Measurements from ENCODE around the gene ZC3H6. TPM values are rescaled to one million over a fixed set of nuclear protein-coding genes. Genes with fewer than 3 reads are reported as not detected.

Gene ZC3H6
- total and polyA plus RNA-seq, 2 of the 13 experiments (the other 11 are each of a cell fraction or from before 2014, with no cell fraction given) = 0.71 to 0.93 TPM

GRCh38 chr2:112254466-112255240, 20.7 kb upstream of the ZC3H6 start, which contains the start of gene ZC3H8 (continued):
- TF ChIP-seq, protein P1, sequence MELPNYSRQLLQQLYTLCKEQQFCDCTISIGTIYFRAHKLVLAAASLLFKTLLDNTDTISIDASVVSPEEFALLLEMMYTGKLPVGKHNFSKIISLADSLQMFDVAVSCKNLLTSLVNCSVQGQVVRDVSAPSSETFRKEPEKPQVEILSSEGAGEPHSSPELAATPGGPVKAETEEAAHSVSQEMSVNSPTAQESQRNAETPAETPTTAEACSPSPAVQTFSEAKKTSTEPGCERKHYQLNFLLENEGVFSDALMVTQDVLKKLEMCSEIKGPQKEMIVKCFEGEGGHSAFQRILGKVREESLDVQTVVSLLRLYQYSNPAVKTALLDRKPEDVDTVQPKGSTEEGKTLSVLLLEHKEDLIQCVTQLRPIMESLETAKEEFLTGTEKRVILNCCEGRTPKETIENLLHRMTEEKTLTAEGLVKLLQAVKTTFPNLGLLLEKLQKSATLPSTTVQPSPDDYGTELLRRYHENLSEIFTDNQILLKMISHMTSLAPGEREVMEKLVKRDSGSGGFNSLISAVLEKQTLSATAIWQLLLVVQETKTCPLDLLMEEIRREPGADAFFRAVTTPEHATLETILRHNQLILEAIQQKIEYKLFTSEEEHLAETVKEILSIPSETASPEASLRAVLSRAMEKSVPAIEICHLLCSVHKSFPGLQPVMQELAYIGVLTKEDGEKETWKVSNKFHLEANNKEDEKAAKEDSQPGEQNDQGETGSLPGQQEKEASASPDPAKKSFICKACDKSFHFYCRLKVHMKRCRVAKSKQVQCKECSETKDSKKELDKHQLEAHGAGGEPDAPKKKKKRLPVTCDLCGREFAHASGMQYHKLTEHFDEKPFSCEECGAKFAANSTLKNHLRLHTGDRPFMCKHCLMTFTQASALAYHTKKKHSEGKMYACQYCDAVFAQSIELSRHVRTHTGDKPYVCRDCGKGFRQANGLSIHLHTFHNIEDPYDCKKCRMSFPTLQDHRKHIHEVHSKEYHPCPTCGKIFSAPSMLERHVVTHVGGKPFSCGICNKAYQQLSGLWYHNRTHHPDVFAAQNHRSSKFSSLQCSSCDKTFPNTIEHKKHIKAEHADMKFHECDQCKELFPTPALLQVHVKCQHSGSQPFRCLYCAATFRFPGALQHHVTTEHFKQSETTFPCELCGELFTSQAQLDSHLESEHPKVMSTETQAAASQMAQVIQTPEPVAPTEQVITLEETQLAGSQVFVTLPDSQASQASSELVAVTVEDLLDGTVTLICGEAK (IDR thresholded peaks at IDR 0.05) = no peak
- TF ChIP-seq, protein P1 (CRISPR knock-in tag; IDR thresholded peaks at IDR 0.05) = peak; percentile 90
- no peak for TF ChIP-seq JUND (CRISPR knock-in tag; IDR thresholded peaks at IDR 0.05)
- peak; percentile 26; the same call in 1 of the 2 replicates for TF ChIP-seq HNF4A (CRISPR knock-in tag; IDR thresholded peaks at IDR 0.05)
- TF ChIP-seq AKAP8 (CRISPR knock-in tag; IDR thresholded peaks at IDR 0.05) = 0 out of 2 replicates have a peak, but pooled peaks have one; percentile 48
- peak; percentile 29 for TF ChIP-seq SP5 (CRISPR knock-in tag; IDR thresholded peaks at IDR 0.05; ENCODE audit: borderline replicate concordance, low read depth)
- no peak; the same call in 1 of the 2 replicates for TF ChIP-seq ZKSCAN8 (CRISPR knock-in tag; IDR thresholded peaks at IDR 0.05; ENCODE audit: borderline replicate concordance)
- TF ChIP-seq, protein P2, sequence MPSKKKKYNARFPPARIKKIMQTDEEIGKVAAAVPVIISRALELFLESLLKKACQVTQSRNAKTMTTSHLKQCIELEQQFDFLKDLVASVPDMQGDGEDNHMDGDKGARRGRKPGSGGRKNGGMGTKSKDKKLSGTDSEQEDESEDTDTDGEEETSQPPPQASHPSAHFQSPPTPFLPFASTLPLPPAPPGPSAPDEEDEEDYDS (CRISPR knock-in tag; IDR thresholded peaks at IDR 0.05) = peak; percentile 73; the same call in 1 of the 2 replicates
- TF ChIP-seq, protein P3, sequence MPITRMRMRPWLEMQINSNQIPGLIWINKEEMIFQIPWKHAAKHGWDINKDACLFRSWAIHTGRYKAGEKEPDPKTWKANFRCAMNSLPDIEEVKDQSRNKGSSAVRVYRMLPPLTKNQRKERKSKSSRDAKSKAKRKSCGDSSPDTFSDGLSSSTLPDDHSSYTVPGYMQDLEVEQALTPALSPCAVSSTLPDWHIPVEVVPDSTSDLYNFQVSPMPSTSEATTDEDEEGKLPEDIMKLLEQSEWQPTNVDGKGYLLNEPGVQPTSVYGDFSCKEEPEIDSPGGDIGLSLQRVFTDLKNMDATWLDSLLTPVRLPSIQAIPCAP (CRISPR knock-in tag; IDR thresholded peaks at IDR 0.05; ENCODE audit: low read depth) = 0 out of 2 replicates have a peak, but pooled peaks have one; percentile 81
- peak; percentile 35 for TF ChIP-seq CBX1 (IDR thresholded peaks at IDR 0.05; ENCODE audit: low read depth)
- peak; percentile 18 for TF ChIP-seq YY1 (IDR thresholded peaks at IDR 0.05; ENCODE audit: insufficient read depth, insufficient replicate concordance, low read depth, low read length)
- TF ChIP-seq ZNF878 (CRISPR knock-in tag; IDR thresholded peaks at IDR 0.05) = peak; percentile 83; the same call in 1 of the 2 replicates
- TF ChIP-seq ERF (CRISPR knock-in tag; IDR thresholded peaks at IDR 0.05) = peak; percentile 67; the same call in 1 of the 2 replicates
- no peak for TF ChIP-seq NR3C1 (CRISPR knock-in tag; IDR thresholded peaks at IDR 0.05)
- peak; percentile 87 for TF ChIP-seq ZC3H13 (CRISPR knock-in tag; IDR thresholded peaks at IDR 0.05)
- TF ChIP-seq ZNF644 (CRISPR knock-in tag; IDR thresholded peaks at IDR 0.05; ENCODE audit: low read depth) = peak; percentile 12; the same call in 1 of the 2 replicates
- TF ChIP-seq SYNCRIP (IDR thresholded peaks at IDR 0.05; ENCODE audit: insufficient read depth, low read depth, low read length) = no peak
- peak; percentile 52; the same call in 1 of the 2 replicates for TF ChIP-seq ZNF800 (CRISPR knock-in tag; IDR thresholded peaks at IDR 0.05)
